Activated CD4-positive, alpha-beta T cell treated with anti-CD3 and anti-CD28 coated beads, Interleukin-2, amount 10 ng/mL, durations not matched to agents 24 days and 14 days (primary cell): ENCODE results near the gene DNAH10. TPM values are rescaled to one million over a fixed set of nuclear protein-coding genes. Genes with fewer than 3 reads are reported as not detected.
A peak's percentile ranks its signal among the peaks of the same experiment; 100 is the strongest.

Experiments
- DNase-seq: peaks from one replicate; pipeline ENCODE4 v3.0.0; 2022
- H3K27ac Mint-ChIP-seq: one replicate; pipeline ENCODE4 v1.8.0; 2022; ENCODE audit warnings: mild to moderate bottlenecking, mixed read lengths
- H3K27me3 Mint-ChIP-seq: one replicate; pipeline ENCODE4 v1.8.0; 2022; ENCODE audit warnings: mixed read lengths
- H3K36me3 Mint-ChIP-seq: one replicate; pipeline ENCODE4 v1.8.0; 2022; ENCODE audit warnings: low read depth, mild to moderate bottlenecking, mixed read lengths
- H3K4me1 Mint-ChIP-seq: one replicate; pipeline ENCODE4 v1.8.0; 2021; ENCODE audit warnings: mixed read lengths
- H3K4me3 Mint-ChIP-seq: one replicate; pipeline ENCODE4 v1.8.0; 2022; ENCODE audit warnings: mild to moderate bottlenecking, moderate library complexity, mixed read lengths
- H3K9me3 Mint-ChIP-seq: one replicate; pipeline ENCODE4 v1.8.0; 2021; ENCODE audit warnings: mixed read lengths
- intact Hi-C: fragments of 100-400 bp; cut with micrococcal nuclease; formaldehyde crosslinking; loops from one replicate; pipeline ENCODE4 v1.15.1; 2023
- total RNA-seq: library from RNA; stranded (reverse); gene quantifications from 2 replicates; pipeline ENCODE4 v1.2.3, GENCODE V29; 2022

DNAH10 gene
- total RNA-seq, 1 donor from 2014 or later: 0.14 TPM

DNA sequence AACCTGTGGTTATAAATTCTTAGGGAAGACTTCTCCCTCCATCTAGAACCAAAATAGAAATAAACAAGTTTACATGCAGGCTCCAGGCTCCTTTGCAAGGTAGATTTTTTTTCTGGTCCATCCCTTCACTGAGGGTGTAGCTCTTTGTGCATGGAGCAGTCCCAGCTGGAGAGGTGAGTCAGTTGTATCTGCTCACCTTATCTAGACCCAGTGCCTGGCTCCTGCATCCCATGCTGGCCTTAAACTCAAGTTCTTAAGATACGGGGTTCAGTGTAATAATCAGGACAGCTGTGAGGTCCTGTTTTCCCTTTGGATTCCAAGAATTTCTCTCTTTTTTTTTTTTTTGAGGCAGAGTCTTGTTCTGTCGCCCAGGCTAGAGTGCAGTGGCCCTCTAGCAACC, 35.1 kb upstream of the DNAH10 start:
- no peak overlapping the region for H3K27ac Mint-ChIP-seq
- intact Hi-C loops: no loop called here
- peaks cover 68% of the 10 kb centered on the region for H3K36me3 Mint-ChIP-seq
- DNase-seq: no peak
- peaks cover 17% of the 10 kb centered on the region for H3K4me1 Mint-ChIP-seq
- H3K27me3 Mint-ChIP-seq: no peaks in the 10 kb centered on the region
- no peak overlapping the region for H3K4me3 Mint-ChIP-seq
- H3K9me3 Mint-ChIP-seq: no peaks in the 10 kb centered on the region

- Mint-ChIP-seq H3K4me1 (peaks cover 18% of the 10 kb centered on the region), H3K27me3 (no peaks in the 10 kb centered on the region), H3K27ac (no peak overlapping the region), H3K9me3 (no peaks in the 10 kb centered on the region), H3K4me3 (no peak overlapping the region), H3K36me3 (peaks cover 73% of the 10 kb centered on the region)
- intact Hi-C loops: no loop called here
- no peak for DNase-seq
Observed at GRCh38 chr12:123727878-123728277, 34.2 kb upstream of the DNAH10 start.

- Mint-ChIP-seq H3K9me3 (no peaks in the 10 kb centered on the region), H3K27ac (peak overlapping the region; percentile 42)
Observed at GRCh38 chr12:123731596-123731995, 30.5 kb upstream of the DNAH10 start.

DNA sequence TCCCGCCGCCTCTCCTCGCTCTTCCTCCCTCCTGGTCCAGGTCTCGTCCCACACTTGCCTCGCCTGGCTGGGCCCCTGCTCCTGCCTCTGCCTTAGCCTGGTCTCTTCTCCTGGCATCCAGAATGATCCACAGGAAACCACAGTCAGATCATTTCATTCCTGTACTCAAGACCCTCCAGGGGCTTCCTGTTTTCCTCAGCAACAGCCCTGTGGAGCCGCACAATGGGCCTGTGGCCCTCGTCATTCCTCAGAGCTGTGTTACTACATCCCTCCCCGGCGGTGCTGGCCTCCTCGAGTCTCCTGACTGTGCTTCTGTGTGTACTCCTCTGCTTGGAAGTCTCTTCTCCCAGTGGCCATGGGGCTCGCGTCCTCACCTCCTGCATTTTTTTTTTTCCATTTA, 29.9 kb upstream of the DNAH10 start:
- no peak for DNase-seq
- Mint-ChIP-seq H3K4me1 (peaks cover 18% of the 10 kb centered on the region), H3K27ac (peak overlapping the region; percentile 26), H3K4me3 (no peak overlapping the region), H3K9me3 (no peaks in the 10 kb centered on the region), H3K27me3 (no peaks in the 10 kb centered on the region), H3K36me3 (peaks cover 86% of the 10 kb centered on the region)
- intact Hi-C loops: no loop called here

More at GRCh38 chr12:123731596-123731995, 30.5 kb upstream of the DNAH10 start:
- peaks cover 86% of the 10 kb centered on the region for H3K36me3 Mint-ChIP-seq
- no peaks in the 10 kb centered on the region for H3K27me3 Mint-ChIP-seq
- peaks cover 18% of the 10 kb centered on the region for H3K4me1 Mint-ChIP-seq
- no peak overlapping the region for H3K4me3 Mint-ChIP-seq
- DNase-seq: no peak
- intact Hi-C loops: no loop called here

DNA sequence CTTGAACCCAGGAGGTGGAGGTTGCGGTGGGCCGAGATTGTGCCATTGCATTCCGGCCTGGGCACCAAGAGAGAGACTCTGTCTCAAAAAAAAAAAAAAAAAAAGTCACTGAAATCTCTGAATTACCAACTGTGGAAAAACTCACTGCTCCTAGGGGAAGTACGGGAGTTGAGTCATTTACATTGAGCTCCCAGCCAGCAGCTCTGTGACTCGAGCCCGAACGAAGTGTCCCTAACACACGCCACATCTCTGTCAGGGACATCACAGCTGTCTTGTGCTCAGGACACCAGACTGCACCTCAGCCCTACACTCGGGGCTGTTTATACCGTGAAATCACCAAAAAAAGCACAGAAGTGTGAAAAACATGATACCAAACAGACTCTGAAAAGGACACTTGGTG, 28.9 kb upstream of the DNAH10 start:
- Mint-ChIP-seq H3K4me3 (no peak overlapping the region), H3K4me1 (peaks cover 21% of the 10 kb centered on the region), H3K27me3 (no peaks in the 10 kb centered on the region), H3K36me3 (peaks cover 87% of the 10 kb centered on the region), H3K27ac (peak overlapping the region; percentile 67), H3K9me3 (no peaks in the 10 kb centered on the region)
- DNase-seq: no peak
- intact Hi-C loops: no loop called here

- no peak for DNase-seq
- no peak overlapping the region for H3K27ac Mint-ChIP-seq
- H3K9me3 Mint-ChIP-seq: no peaks in the 10 kb centered on the region
- H3K36me3 Mint-ChIP-seq: peaks cover 87% of the 10 kb centered on the region
- H3K4me1 Mint-ChIP-seq: peaks cover 21% of the 10 kb centered on the region
- no peak overlapping the region for H3K4me3 Mint-ChIP-seq
- no peaks in the 10 kb centered on the region for H3K27me3 Mint-ChIP-seq
- intact Hi-C loops: no loop called here
Observed at GRCh38 chr12:123734268-123734667, 27.8 kb upstream of the DNAH10 start.

DNA sequence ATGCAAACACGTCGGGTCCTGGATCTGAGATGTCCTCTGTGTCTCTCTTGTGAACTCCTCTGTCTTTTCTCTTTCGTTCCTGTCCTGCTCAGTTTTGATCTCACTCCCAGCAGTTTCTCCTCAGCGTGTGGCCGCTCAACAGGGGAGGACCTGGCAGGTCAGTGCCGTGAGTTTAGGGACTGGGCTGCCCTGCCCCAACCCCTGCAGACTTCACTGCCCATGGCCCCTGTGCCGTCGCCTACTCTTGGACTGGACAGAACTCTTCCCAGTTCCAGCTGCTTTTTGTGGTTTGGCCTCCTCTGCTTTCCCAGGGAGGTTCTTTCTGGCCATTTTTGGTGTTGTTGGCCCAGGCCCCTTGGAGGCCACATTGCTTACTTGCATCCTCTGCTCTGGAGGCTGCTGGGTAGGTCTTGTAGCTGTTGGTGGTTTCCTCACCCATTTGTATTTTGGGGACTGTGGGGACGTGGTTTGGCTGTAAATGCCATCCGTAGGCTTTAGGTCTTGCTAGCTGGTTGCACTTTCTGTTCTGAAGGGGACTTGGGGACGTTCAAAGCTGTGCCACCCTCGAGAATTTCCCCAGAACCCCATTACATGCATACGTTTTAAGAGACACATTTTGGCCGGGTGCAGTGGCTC, 20.0 kb upstream of the DNAH10 start:
- Mint-ChIP-seq H3K4me1 (peaks cover 22% of the 10 kb centered on the region), H3K4me3 (peak overlapping the region; percentile 62), H3K27me3 (no peaks in the 10 kb centered on the region), H3K36me3 (peaks cover 75% of the 10 kb centered on the region), H3K9me3 (no peaks in the 10 kb centered on the region), H3K27ac (peak overlapping the region; percentile 84)
- peak; percentile 65 for DNase-seq
- intact Hi-C loops: loop anchor here (2.0 kb wide), 1 partner anchor 27 kb away; no protein-coding TSS in a partner anchor

GRCh38 chr12:123743002-123743401, 19.1 kb upstream of the DNAH10 start:
- H3K4me1 Mint-ChIP-seq: peaks cover 21% of the 10 kb centered on the region
- H3K27me3 Mint-ChIP-seq: no peaks in the 10 kb centered on the region
- DNase-seq: no peak
- H3K36me3 Mint-ChIP-seq: peaks cover 74% of the 10 kb centered on the region
- H3K27ac Mint-ChIP-seq: peak overlapping the region; percentile 76
- no peaks in the 10 kb centered on the region for H3K9me3 Mint-ChIP-seq
- intact Hi-C loops: loop anchor here (2.0 kb wide), 1 partner anchor 28 kb away; no protein-coding TSS in a partner anchor
- H3K4me3 Mint-ChIP-seq: peak overlapping the region; percentile 18

GRCh38 chr12:123744836-123745235, 17.3 kb upstream of the DNAH10 start:
- Mint-ChIP-seq H3K9me3 (no peaks in the 10 kb centered on the region), H3K27me3 (no peaks in the 10 kb centered on the region), H3K4me1 (peaks cover 19% of the 10 kb centered on the region), H3K27ac (peak overlapping the region; percentile 7), H3K4me3 (no peak overlapping the region), H3K36me3 (peaks cover 73% of the 10 kb centered on the region)
- DNase-seq: no peak
- intact Hi-C loops: no loop called here

GRCh38 chr12:123747309-123747708, 14.8 kb upstream of the DNAH10 start:
- H3K36me3 Mint-ChIP-seq: peaks cover 63% of the 10 kb centered on the region
- DNase-seq: no peak
- H3K9me3 Mint-ChIP-seq: no peaks in the 10 kb centered on the region
- no peak overlapping the region for H3K27ac Mint-ChIP-seq
- H3K4me3 Mint-ChIP-seq: no peak overlapping the region
- intact Hi-C loops: no loop called here
- H3K27me3 Mint-ChIP-seq: no peaks in the 10 kb centered on the region
- H3K4me1 Mint-ChIP-seq: peaks cover 10% of the 10 kb centered on the region

GRCh38 chr12:123748161-123748560, 13.9 kb upstream of the DNAH10 start:
- Mint-ChIP-seq H3K27ac (no peak overlapping the region), H3K36me3 (peaks cover 60% of the 10 kb centered on the region)

GRCh38 chr12:123748661-123749060, 13.4 kb upstream of the DNAH10 start:
- no peaks in the 10 kb centered on the region for H3K27me3 Mint-ChIP-seq
- H3K4me1 Mint-ChIP-seq: peaks cover 4% of the 10 kb centered on the region
- no peak for DNase-seq
- intact Hi-C loops: no loop called here
- H3K27ac Mint-ChIP-seq: no peak overlapping the region
- no peaks in the 10 kb centered on the region for H3K9me3 Mint-ChIP-seq
- H3K4me3 Mint-ChIP-seq: no peak overlapping the region
- H3K36me3 Mint-ChIP-seq: peaks cover 58% of the 10 kb centered on the region

More at GRCh38 chr12:123748161-123748560, 13.9 kb upstream of the DNAH10 start:
- no peak for DNase-seq
- H3K9me3 Mint-ChIP-seq: no peaks in the 10 kb centered on the region
- H3K27me3 Mint-ChIP-seq: no peaks in the 10 kb centered on the region
- H3K4me1 Mint-ChIP-seq: peaks cover 4% of the 10 kb centered on the region
- intact Hi-C loops: no loop called here
- H3K4me3 Mint-ChIP-seq: no peak overlapping the region

GRCh38 chr12:123749355-123749754, 12.7 kb upstream of the DNAH10 start:
- intact Hi-C loops: no loop called here
- H3K36me3 Mint-ChIP-seq: peaks cover 57% of the 10 kb centered on the region
- no peak for DNase-seq
- H3K27ac Mint-ChIP-seq: no peak overlapping the region
- no peaks in the 10 kb centered on the region for H3K9me3 Mint-ChIP-seq
- no peak overlapping the region for H3K4me3 Mint-ChIP-seq
- no peaks in the 10 kb centered on the region for H3K27me3 Mint-ChIP-seq
- peaks cover 4% of the 10 kb centered on the region for H3K4me1 Mint-ChIP-seq

GRCh38 chr12:123750159-123750656, 11.9 kb upstream of the DNAH10 start:
- Mint-ChIP-seq H3K27me3 (no peaks in the 10 kb centered on the region), H3K36me3 (peaks cover 58% of the 10 kb centered on the region), H3K27ac (no peak overlapping the region), H3K4me1 (peaks cover 4% of the 10 kb centered on the region), H3K9me3 (no peaks in the 10 kb centered on the region), H3K4me3 (no peak overlapping the region)
- no peak for DNase-seq
- intact Hi-C loops: no loop called here

DNA sequence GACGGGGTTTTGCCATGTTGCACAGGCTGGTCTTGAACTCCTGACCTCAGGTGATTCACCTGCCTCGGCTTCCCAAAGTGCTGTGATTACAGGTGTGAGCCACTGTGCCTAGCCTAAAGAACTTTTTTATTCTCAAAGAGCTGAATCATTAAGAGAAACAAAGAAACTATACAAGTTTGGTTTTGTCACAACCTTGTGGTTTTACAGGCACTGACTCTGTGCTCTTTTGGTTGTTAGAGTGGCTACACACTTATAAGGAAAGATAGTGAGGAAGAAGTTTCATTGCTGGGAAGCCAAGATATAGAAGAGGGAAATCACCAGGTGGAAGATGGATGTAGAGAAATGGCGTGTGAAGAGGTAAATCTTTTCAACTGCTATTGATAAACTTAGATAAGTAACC, 10.1 kb upstream of the DNAH10 start:
- H3K27ac Mint-ChIP-seq: no peak overlapping the region
- H3K36me3 Mint-ChIP-seq: peaks cover 55% of the 10 kb centered on the region
- no peak overlapping the region for H3K4me3 Mint-ChIP-seq
- intact Hi-C loops: no loop called here
- H3K27me3 Mint-ChIP-seq: no peaks in the 10 kb centered on the region
- no peaks in the 10 kb centered on the region for H3K9me3 Mint-ChIP-seq
- DNase-seq: no peak
- H3K4me1 Mint-ChIP-seq: peaks cover 4% of the 10 kb centered on the region
